Lower lobe of right lung (tissue), 2 donors: Measurements from ENCODE around the gene LRCH4. TPM values are rescaled to one million over a fixed set of nuclear protein-coding genes. Genes with fewer than 3 reads are reported as not detected.

Source experiments
- ATAC-seq, 2 donors: fragments of 200-7000 bp; cut with Tn5 transposase; one replicate each; pipeline ENCODE4 v1.9.1; 2020 to 2022; ENCODE audit warnings: mild to moderate bottlenecking in 2 of 2, moderate library complexity in 2 of 2
- DNase-seq: peaks from one replicate; pipeline ENCODE4 v3.0.0-alpha.2; 2020
- H3K27ac ChIP-seq: fragments of 200-600 bp; one replicate; pipeline ENCODE4 v1.8.0; 2022
- H3K27me3 ChIP-seq: fragments of 200-600 bp; one replicate; pipeline ENCODE4 v1.8.0; 2022; ENCODE audit warnings: low read depth
- H3K36me3 ChIP-seq: fragments of 200-600 bp; one replicate; pipeline ENCODE4 v1.8.0; 2022; ENCODE audit warnings: mild to moderate bottlenecking
- H3K4me1 ChIP-seq: fragments of 200-600 bp; one replicate; pipeline ENCODE4 v1.8.0; 2022
- H3K4me3 ChIP-seq: fragments of 200-600 bp; one replicate; pipeline ENCODE4 v1.8.0; 2022; ENCODE audit warnings: mild to moderate bottlenecking
- H3K9me3 ChIP-seq: fragments of 200-600 bp; one replicate; pipeline ENCODE4 v1.8.0; 2022
- intact Hi-C: fragments of 100-400 bp; cut with DNase I; formaldehyde crosslinking; loops from one replicate; pipeline ENCODE4 v1.11.0; 2022
- total RNA-seq: library from RNA; stranded (reverse); fragmentation: NEBNext Ultra II Directional; extraction: Animal tissue kit (Norgen Biotek cat#: 25700); gene quantifications from one replicate; pipeline ENCODE4 v1.2.1, GENCODE V29; 2021
- TF ChIP-seq, protein P1 (sequence below): fragments of 200-600 bp; IDR thresholded peaks from one replicate; pipeline ENCODE4 v1.8.0; 2022; ENCODE audit warnings: antibody characterized with exemption, mild to moderate bottlenecking
- donor health status: DM: no; HTN: yes; CAD: no; lungs with severe emphysema.

LRCH4 gene
- total RNA-seq, 1 donor from 2014 or later = 80.3 TPM

GRCh38 chr7:100620804-100621203 is 34.9 kb upstream of the LRCH4 start:
- intact Hi-C loops = no loop called here
- no peak overlapping the region for H3K4me3 ChIP-seq
- no peaks in the 10 kb centered on the region for H3K36me3 ChIP-seq
- ATAC-seq (no peak), DNase-seq (no peak)
- H3K9me3 ChIP-seq = no peaks in the 10 kb centered on the region
- TF ChIP-seq, protein P1, sequence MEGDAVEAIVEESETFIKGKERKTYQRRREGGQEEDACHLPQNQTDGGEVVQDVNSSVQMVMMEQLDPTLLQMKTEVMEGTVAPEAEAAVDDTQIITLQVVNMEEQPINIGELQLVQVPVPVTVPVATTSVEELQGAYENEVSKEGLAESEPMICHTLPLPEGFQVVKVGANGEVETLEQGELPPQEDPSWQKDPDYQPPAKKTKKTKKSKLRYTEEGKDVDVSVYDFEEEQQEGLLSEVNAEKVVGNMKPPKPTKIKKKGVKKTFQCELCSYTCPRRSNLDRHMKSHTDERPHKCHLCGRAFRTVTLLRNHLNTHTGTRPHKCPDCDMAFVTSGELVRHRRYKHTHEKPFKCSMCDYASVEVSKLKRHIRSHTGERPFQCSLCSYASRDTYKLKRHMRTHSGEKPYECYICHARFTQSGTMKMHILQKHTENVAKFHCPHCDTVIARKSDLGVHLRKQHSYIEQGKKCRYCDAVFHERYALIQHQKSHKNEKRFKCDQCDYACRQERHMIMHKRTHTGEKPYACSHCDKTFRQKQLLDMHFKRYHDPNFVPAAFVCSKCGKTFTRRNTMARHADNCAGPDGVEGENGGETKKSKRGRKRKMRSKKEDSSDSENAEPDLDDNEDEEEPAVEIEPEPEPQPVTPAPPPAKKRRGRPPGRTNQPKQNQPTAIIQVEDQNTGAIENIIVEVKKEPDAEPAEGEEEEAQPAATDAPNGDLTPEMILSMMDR = no peak
- H3K27ac ChIP-seq = no peak overlapping the region
- no peaks in the 10 kb centered on the region for H3K27me3 ChIP-seq
- no peaks in the 10 kb centered on the region for H3K4me1 ChIP-seq

DNA sequence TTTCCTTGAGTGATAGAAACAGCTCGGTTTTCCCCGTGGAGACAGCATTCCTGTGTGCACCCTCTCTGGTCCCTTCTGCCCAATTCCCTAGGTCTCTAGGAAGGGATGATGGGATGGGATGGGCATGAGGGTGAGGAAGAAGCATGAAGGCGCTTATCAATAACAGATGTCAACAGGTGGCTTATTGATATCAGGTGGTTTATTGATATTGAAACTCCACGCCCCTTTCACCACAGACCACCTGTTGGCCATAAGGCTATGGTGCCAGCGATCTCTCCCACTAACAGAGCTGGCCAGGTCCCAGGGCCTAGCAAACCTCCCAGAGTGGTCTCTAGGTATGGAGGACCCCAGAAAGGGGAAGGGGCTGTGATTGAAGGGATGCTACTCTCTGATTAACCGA is 34.3 kb upstream of the LRCH4 start:
- intact Hi-C loops = no loop called here
- Histone ChIP-seq H3K36me3 (peaks cover 2% of the 10 kb centered on the region), H3K27ac (no peak overlapping the region), H3K27me3 (no peaks in the 10 kb centered on the region), H3K4me1 (no peaks in the 10 kb centered on the region), H3K9me3 (no peaks in the 10 kb centered on the region), H3K4me3 (no peak overlapping the region)
- TF ChIP-seq, protein P1 = no peak
- ATAC-seq (no peak), DNase-seq (no peak)

GRCh38 chr7:100614308-100614861 is 28.5 kb upstream of the LRCH4 start:
- no peaks in the 10 kb centered on the region for H3K27me3 ChIP-seq
- no peaks in the 10 kb centered on the region for H3K9me3 ChIP-seq
- intact Hi-C loops = no loop called here
- ATAC-seq = no peak
- H3K4me3 ChIP-seq = no peak overlapping the region
- TF ChIP-seq, protein P1 = no peak
- peaks cover 9% of the 10 kb centered on the region for H3K36me3 ChIP-seq
- peaks cover 12% of the 10 kb centered on the region for H3K4me1 ChIP-seq
- H3K27ac ChIP-seq = no peak overlapping the region
- DNase-seq = no peak

DNA sequence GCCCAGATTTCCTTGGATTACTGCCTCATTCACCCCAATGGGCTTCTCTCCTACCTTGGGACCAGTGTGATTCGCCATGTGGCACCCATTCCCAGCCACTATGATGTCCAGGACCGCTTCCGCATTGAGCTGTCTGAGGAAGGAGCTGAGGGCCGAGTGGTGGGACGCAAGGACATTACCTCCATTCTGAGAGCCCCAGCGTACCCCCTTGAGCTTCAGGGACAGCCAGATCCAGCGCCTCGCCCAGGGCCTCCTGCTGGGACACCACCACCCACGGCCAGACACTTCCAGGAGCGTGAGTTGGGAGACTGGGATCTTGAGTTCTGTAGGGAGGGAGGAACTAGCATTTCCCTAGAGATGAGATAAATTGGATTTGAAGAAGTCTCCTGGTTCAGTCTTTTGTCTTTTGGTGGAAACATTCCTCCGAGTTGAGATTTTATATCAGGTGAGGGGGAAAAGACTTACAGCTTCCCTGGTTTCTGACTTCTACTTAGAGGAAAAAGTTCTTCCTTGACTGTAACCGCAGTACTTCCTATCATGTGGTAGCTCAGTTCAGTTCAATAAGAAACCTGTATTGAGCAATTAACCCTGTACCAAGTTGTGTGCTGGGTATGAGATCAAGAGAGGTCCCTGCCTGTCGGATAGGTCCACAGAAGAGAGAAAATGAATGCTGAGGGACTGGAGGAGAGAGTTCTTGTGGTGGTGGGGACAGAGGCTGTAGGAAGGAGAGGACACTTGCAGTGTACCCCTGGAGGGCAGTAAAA is 27.7 kb upstream of the LRCH4 start:
- no peak for DNase-seq
- peaks cover 12% of the 10 kb centered on the region for H3K4me1 ChIP-seq
- H3K27ac ChIP-seq = no peak overlapping the region
- H3K4me3 ChIP-seq = peak overlapping the region; percentile 84
- no peak for ATAC-seq
- peaks cover 9% of the 10 kb centered on the region for H3K36me3 ChIP-seq
- TF ChIP-seq, protein P1 = no peak
- H3K27me3 ChIP-seq = no peaks in the 10 kb centered on the region
- H3K9me3 ChIP-seq = no peaks in the 10 kb centered on the region
- intact Hi-C loops = no loop called here

DNA sequence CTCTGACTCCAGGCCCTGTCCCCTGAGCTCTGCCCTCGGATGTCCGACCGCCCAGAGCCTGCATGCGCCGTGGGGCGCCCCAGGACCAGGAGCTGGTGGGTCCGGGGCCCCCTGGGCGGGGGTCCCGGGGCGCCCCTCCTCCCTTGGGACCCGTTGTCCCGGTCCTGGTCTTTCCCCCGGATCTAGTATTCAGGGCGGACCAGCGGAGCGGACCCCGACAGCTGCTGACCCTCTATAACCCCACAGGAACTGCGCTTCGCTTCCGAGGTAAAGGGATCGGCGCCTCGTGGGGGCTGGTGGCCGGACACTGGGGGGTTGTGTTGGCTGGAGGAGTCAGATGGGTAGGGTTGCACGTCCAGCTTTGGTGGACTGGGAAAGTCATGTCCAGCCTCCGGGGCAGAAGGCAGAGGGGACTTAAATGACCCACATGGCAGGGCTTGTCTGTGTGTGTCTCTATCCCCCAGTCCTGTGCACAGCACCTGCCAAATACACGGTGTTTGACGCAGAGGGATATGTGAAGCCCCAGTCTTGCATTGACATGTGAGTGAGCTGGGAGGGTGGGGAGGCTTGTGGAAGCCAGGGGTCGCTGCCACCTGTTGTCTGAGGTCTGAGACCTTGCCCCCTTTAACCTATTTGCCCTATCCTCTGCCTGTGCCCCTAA is 26.9 kb upstream of the LRCH4 start:
- no peaks in the 10 kb centered on the region for H3K27me3 ChIP-seq
- H3K36me3 ChIP-seq = peaks cover 9% of the 10 kb centered on the region
- DNase-seq (no peak), ATAC-seq (peak; percentile 5 to 11)
- H3K4me3 ChIP-seq = peak overlapping the region; percentile 84
- H3K9me3 ChIP-seq = no peaks in the 10 kb centered on the region
- peaks cover 12% of the 10 kb centered on the region for H3K4me1 ChIP-seq
- H3K27ac ChIP-seq = peak overlapping the region; percentile 96
- TF ChIP-seq, protein P1 = no peak
- intact Hi-C loops = no loop called here
